C4-2B (cell line): ENCODE data around the gene ATXN1.

Experiments
- ZFX ChIP-seq: fragments of 450-650 bp; IDR thresholded peaks from 2 replicates; pipeline ENCODE4 v1.6.1; 2017
- TF ChIP-seq, protein P1 (sequence below): fragments of 450-650 bp; conservative IDR thresholded peaks from 2 replicates; pipeline ENCODE4 v1.5.1; 2017; ENCODE audit warnings: mild to moderate bottlenecking

- TF ChIP-seq, protein P1, sequence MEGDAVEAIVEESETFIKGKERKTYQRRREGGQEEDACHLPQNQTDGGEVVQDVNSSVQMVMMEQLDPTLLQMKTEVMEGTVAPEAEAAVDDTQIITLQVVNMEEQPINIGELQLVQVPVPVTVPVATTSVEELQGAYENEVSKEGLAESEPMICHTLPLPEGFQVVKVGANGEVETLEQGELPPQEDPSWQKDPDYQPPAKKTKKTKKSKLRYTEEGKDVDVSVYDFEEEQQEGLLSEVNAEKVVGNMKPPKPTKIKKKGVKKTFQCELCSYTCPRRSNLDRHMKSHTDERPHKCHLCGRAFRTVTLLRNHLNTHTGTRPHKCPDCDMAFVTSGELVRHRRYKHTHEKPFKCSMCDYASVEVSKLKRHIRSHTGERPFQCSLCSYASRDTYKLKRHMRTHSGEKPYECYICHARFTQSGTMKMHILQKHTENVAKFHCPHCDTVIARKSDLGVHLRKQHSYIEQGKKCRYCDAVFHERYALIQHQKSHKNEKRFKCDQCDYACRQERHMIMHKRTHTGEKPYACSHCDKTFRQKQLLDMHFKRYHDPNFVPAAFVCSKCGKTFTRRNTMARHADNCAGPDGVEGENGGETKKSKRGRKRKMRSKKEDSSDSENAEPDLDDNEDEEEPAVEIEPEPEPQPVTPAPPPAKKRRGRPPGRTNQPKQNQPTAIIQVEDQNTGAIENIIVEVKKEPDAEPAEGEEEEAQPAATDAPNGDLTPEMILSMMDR: no peak
- no peak for TF ChIP-seq ZFX
Observed at GRCh38 chr6:16698162-16698533, 63.1 kb downstream of the ATXN1 start.
